ENCODE data around the gene RETREG2. TPM values are rescaled to one million over a fixed set of nuclear protein-coding genes. Genes with fewer than 3 reads are reported as not detected.

Gene RETREG2
- total RNA-seq, 3 donors from 2014 or later (not counting 1 experiment from before 2014, with no cell fraction given) = 77.0 to 81.9 (median 79.0) TPM

GRCh38 chr2:219165058-219165911 lies 12.8 kb upstream of the RETREG2 start:
- Histone ChIP-seq H3K4me1 (ENCODE audit: control insufficient read depth, insufficient read depth, low read length) (peaks cover 7% of the 10 kb centered on the region), H3K9me3 (ENCODE audit: control insufficient read depth, insufficient read depth, low read length) (no peaks in the 10 kb centered on the region), H3K4me3 (ENCODE audit: low read length) (no peak overlapping the region), H3K27ac (ENCODE audit: low read length) (no peak overlapping the region), H3K36me3 (ENCODE audit: control insufficient read depth, insufficient read depth, low read length) (no peaks in the 10 kb centered on the region), H3K27me3 (ENCODE audit: control insufficient read depth, insufficient read depth, low read length) (no peaks in the 10 kb centered on the region)
- Mint-ChIP-seq H3K9me3 (no peaks in the 10 kb centered on the region), H3K4me3 (no peak overlapping the region), H3K4me1 (peaks cover 9 to 13% of the 10 kb centered on the region in 2 donors), H3K27me3 (ENCODE audit: low read depth in 2 of 2) (no peaks in the 10 kb centered on the region), H3K36me3 (no peaks in the 10 kb centered on the region), H3K27ac (no peak overlapping the region)
- intact Hi-C loops (cut with micrococcal nuclease) = no loop called here
- no peak for DNase-seq
- no peak for TF ChIP-seq CTCF (IDR thresholded peaks at IDR 0.05)
- no peak for ATAC-seq
- 94% methylated on average over 10 of the region's 10 CpGs for WGBS (ENCODE audit: insufficient coverage)

GRCh38 chr2:219167997-219168396 lies 10.1 kb upstream of the RETREG2 start:
- peaks cover 5 to 14% of the 10 kb centered on the region in 2 donors for H3K4me1 Mint-ChIP-seq
- H3K9me3 ChIP-seq (ENCODE audit: control insufficient read depth, insufficient read depth, low read length) = no peaks in the 10 kb centered on the region
- no peak for ATAC-seq
- no peaks in the 10 kb centered on the region for H3K36me3 Mint-ChIP-seq
- DNase-seq = no peak
- intact Hi-C loops (cut with micrococcal nuclease) = no loop called here
- no peak for TF ChIP-seq CTCF (IDR thresholded peaks at IDR 0.05)
- H3K27me3 ChIP-seq (ENCODE audit: control insufficient read depth, insufficient read depth, low read length) = no peaks in the 10 kb centered on the region
- peaks cover 15% of the 10 kb centered on the region for H3K36me3 ChIP-seq (ENCODE audit: control insufficient read depth, insufficient read depth, low read length)
- H3K27ac ChIP-seq (ENCODE audit: low read length) = no peak overlapping the region
- H3K27me3 Mint-ChIP-seq (ENCODE audit: low read depth in 2 of 2) = no peaks in the 10 kb centered on the region
- WGBS (ENCODE audit: insufficient coverage) = 86% methylated on average over 5 of the region's 5 CpGs
- no peaks in the 10 kb centered on the region for H3K9me3 Mint-ChIP-seq
- no peak overlapping the region for H3K4me3 ChIP-seq (ENCODE audit: low read length)
- H3K4me1 ChIP-seq (ENCODE audit: control insufficient read depth, insufficient read depth, low read length) = no peaks in the 10 kb centered on the region
- no peak overlapping the region for H3K4me3 Mint-ChIP-seq
- no peak overlapping the region for H3K27ac Mint-ChIP-seq

GRCh38 chr2:219168526-219168925 lies 9.5 kb upstream of the RETREG2 start:
- H3K9me3 Mint-ChIP-seq = no peaks in the 10 kb centered on the region
- no peaks in the 10 kb centered on the region for H3K4me1 ChIP-seq (ENCODE audit: control insufficient read depth, insufficient read depth, low read length)
- DNase-seq (no peak), ATAC-seq (no peak)
- no peaks in the 10 kb centered on the region for H3K36me3 Mint-ChIP-seq
- no peaks in the 10 kb centered on the region for H3K27me3 Mint-ChIP-seq (ENCODE audit: low read depth in 2 of 2)
- no peak overlapping the region for H3K4me3 ChIP-seq (ENCODE audit: low read length)
- WGBS (ENCODE audit: insufficient coverage) = 41% methylated on average over 5 of the region's 6 CpGs
- peaks cover 20% of the 10 kb centered on the region for H3K36me3 ChIP-seq (ENCODE audit: control insufficient read depth, insufficient read depth, low read length)
- no peaks in the 10 kb centered on the region for H3K27me3 ChIP-seq (ENCODE audit: control insufficient read depth, insufficient read depth, low read length)
- no peak overlapping the region for H3K27ac Mint-ChIP-seq
- H3K4me3 Mint-ChIP-seq = no peak overlapping the region
- no peaks in the 10 kb centered on the region for H3K9me3 ChIP-seq (ENCODE audit: control insufficient read depth, insufficient read depth, low read length)
- intact Hi-C loops (cut with micrococcal nuclease) = no loop called here
- peaks cover 5 to 18% of the 10 kb centered on the region in 2 donors for H3K4me1 Mint-ChIP-seq
- TF ChIP-seq CTCF (IDR thresholded peaks at IDR 0.05) = no peak
- no peak overlapping the region for H3K27ac ChIP-seq (ENCODE audit: low read length)

GRCh38 chr2:219168932-219169331 lies 9.1 kb upstream of the RETREG2 start:
- Mint-ChIP-seq H3K27ac (no peak overlapping the region), H3K4me1 (peaks cover 8 to 20% of the 10 kb centered on the region in 2 donors), H3K4me3 (no peak overlapping the region), H3K9me3 (no peaks in the 10 kb centered on the region), H3K27me3 (ENCODE audit: low read depth in 2 of 2) (no peaks in the 10 kb centered on the region), H3K36me3 (peaks cover 3% of the 10 kb centered on the region)
- intact Hi-C loops (cut with micrococcal nuclease) = no loop called here
- Histone ChIP-seq H3K36me3 (ENCODE audit: control insufficient read depth, insufficient read depth, low read length) (peaks cover 24% of the 10 kb centered on the region), H3K27me3 (ENCODE audit: control insufficient read depth, insufficient read depth, low read length) (no peaks in the 10 kb centered on the region), H3K4me3 (ENCODE audit: low read length) (no peak overlapping the region), H3K9me3 (ENCODE audit: control insufficient read depth, insufficient read depth, low read length) (no peaks in the 10 kb centered on the region), H3K4me1 (ENCODE audit: control insufficient read depth, insufficient read depth, low read length) (no peaks in the 10 kb centered on the region), H3K27ac (ENCODE audit: low read length) (no peak overlapping the region)
- DNase-seq (no peak), ATAC-seq (no peak)
- TF ChIP-seq CTCF (IDR thresholded peaks at IDR 0.05) = no peak
